Islet precursor cell (in vitro differentiated cells): Measurements from ENCODE around the gene CUX1.
"Not testable (repeated sequence)": the region's sequence is repeated elsewhere in the genome, so short reads cannot be mapped to it uniquely, and the experiment has no call there.

Source experiments
- DNase-seq: peaks from one replicate; pipeline ENCODE4 v3.0.0-alpha.2; 2018

Gene CUX1

DNA sequence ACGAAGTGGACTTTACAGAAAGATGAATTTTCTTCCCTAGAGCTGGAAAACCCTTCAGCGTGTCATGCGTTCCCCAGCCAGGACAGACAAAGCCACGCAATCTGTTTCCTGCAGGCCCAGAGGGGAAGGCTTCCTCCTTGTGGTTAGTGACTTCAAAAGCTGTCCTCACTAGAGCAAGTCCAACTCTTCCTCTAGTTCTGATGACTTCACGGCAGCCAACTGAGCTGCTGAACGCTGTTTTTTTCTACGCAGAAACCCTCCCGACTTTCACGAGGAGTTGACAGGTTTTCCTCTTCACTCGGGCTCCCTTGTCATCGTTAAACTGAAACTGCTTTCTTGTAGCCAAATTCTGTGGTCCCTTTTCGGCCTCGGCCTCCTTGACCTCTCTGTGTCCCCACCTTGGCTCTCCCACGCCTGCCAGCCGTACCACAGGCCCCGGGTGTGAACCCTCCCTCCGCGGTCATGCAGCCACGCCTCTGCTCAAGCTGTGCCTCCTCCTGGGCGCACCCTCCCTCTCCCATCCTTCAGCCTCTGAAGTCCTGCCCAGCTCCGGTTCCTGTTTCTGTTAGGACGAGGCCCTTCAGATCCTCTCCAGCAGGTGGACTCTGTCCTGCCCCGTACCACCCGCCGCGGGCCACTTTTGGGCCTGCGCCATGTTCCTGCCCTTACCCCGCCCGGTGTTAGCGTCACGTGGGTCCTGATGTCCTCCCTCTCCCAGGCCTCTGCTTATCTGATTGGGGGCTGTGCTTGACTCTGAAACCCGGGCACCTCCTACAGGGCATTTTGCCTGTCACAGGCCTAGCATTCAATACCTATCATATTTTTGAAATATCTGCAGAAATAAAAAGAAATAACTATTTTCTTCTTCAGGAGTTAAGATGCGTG is 39.3 kb downstream of the CUX1 start:
- peak; percentile 83 for DNase-seq

DNA sequence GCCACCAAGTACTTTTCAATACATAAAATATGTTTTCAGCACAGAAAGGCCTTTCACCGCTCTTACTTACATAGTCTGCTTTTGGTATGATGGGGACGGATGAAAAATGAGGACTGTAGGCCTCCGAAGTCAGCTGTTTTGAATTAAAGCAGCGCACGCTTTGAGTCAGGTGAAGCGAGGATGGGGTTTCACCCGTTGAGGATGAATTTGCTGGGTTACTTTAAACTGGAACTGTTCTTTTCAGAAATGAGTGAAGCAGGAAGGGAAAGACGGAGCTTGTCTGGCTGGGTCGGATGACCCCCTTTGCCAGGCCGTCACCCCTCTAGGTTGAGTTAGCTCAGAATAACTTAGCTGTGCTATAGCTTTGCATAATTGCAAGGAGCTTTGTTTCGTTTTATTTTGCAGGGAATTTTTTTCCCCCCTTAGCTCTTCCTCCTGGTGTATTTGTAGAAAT is 40.0 kb downstream of the CUX1 start:
- no peak for DNase-seq

DNA sequence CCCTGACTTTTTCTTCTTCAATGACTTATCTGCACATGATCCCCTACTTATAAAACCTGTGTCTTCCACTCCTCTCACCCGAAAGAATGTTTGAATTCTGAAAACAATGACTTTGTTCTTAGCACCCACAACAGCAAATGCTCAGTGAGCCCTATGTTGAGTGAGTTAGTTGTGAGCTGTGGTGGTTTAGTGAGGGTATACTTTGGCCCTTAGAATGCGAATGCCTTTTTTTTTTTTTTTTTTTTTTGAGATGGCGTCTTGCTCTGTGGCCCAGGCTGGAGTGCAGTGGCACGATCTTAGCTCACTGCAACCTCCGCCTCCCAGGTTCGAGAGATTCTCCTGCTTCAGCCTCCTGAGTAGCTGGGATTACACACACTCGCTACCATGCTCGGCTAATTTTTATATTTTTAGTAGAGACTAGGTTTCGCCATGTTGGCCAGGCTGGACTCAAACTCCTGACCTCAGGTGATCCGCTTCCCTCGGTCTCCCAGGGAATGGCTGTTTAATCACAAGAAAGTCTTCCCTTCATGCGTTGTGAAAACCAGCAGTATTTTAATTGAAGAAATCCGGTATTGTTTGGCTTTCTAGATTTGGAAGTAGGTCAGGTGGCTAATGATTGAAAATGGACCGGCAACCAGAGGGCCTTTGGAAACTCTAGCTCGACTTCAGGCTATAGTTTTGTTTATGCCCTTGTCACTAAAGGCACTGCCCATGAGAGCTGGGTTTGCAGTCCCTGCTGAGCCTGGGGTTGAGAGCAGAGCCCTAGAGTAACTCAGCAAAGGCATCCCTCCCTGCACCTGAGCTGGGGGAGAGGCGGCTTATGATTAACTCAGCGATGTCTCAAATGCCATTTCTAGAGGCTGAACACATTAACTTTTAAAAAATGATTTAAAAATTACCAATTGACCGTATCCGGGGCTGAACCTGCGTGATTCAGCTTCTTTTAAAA is 41.3 kb downstream of the CUX1 start:
- DNase-seq, result no peak

DNA sequence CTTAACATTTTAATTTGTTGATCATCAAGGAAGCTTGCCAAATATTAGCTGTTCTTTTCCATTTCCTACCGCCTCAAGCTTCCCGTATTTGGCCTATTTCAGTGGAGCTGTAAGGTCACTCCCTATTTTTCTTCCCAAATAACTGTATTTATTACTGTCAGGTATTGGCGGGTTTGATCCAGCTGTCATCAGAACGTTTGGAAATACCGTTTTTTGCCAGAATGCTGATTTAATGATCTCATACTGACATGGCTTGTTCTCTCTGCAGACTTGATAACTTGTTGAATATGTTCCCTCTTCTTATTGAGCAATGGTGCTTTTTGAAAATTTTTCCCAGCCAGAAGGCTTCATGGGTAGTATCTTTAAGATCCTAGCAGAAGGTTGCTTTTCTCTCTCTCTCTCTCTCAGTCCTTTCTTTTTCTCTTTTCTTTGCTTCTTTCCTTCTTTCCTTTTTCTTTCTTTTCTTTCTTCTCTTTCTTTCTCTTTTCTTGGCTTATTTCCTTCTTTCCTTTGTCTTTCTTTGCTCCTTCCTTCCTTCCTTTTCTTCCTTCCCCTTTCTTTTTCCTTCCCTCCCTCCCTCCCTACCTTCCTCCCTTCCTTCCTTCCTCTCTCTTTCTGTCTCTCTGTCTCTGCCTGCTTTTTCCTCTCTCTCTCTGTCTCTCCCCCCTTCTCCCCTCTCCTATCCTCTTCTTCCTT is 42.1 kb downstream of the CUX1 start:
- DNase-seq, result no peak

DNA sequence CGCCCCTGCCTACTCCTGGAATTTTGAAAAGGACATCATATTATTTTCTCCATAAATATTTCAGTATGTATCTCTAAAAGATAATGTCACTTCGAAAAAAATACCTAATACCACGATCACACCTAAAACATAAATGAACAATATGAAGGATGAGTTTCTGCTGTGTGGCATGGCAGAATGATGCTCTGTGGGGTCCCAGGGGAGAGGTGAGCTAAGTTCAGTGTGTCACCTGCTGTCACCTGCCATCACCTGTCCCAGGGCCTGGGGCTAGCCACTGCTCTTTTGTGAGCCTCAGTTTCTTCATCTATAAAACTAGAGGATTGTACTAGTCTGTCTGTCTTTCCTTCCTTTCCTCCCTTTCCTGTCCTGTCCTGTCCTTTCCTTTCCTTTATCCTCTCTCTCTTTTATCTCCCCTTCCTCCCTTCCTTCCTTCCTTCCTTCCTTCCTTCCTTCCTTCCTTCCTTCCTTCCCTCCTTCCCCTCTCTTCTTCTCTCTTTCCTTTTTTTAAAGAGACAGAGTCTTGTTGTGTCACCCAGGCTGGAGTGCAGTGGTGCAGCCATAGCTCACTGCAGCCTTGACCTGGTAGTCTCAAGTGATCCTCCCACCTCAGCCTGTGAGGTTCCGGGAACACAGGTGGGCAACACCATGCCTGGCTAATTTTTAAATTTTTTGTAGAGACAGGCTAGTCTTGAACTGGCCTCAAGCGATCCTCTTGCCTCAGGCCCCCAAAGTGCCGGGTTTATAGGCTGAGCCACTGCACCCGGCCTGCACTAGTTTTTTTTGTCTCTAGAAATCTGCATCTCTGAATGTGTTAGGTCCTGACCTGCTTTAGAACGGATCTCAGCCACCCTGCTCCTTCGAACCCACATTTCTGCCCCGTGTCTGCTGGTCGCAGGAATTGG is 43.1 kb downstream of the CUX1 start:
- DNase-seq, result no peak

DNA sequence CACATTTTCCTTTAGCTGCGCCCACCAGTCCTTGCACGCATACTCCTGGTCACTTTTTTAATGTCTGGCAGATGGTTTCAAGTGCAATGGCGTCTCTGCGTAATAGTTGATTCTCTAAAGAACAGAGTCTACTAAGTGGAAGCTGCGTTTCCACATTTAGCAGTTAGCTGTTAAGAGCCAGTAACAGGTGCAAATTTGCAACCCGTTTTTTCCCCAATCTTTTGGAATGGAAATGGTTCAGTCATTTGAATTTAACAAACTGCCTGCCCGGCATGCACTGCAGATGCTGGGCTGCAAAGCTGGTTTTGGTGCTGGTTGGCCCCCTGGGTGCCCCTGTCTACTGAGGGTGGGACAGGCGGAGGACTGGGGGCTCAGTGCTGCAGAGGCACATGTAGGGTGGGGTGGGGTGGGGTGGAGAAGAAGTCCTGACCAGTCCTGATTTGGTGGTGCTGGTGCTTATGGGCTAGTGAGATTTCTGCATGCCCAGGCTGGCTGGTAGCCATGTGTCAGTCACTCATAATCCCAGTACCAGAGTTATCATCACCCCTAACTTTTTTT is 43.9 kb downstream of the CUX1 start:
- DNase-seq, result no peak

DNA sequence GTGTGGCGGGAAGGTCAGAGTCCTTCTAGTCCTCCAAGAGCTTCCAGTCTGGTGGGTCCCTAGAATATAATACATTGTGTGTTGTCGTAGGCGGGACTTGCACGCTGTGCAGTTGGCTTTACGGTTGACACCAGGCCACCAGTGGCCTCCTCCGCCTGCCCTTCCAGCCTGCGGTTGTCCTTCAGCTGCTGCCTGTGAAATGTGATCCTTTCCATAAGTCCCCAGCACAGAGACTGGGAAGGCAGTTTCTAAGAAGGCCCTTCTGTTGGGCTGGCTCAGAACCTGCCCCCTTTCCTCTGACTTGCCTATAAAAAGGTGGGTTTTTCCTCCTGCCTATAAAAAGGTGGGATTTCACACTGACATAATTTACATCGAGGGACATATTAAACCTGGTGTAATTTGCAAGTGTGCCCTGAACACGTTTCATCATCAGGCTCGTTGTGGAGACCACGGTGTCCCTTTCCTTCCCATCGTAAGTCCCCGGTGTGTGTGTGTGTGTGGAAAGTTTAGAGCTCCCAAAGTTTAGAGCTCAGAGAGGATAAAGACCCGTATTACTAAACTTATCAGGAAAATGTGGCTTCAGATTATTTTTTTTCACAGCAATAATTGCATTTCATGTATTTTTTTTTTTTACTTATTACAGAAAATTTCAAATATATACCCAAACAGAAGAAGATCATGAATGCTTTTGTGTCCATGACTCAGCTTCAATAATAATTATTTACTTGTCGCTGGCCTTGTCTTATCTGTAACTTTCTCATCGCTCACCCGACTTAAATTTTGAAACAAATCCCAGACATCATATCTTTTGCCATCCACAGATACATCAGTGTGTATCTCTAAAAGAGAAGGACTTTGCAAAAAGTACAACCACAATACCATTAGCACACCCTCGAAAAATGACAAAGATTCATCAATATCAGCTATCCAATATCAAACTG is 45.1 kb downstream of the CUX1 start:
- no peak for DNase-seq

DNA sequence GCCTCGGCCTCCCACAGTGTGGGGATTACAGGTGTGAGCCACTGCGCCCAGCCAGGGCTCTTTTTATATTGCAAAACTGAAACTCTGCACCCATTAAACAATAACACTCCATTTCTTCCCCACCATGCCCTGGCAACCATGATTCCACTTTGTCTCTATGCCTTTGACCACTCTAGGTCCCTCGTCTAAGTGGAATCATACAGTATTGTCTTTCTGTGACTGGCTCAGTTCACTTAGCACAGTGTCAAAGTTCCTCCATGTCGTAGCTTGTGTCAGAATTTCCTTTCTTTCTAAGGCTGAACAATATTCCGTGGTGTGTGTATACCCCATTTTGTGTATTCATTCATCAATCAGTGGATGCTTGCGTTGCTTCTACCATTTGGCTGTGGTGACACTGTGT is 46.2 kb downstream of the CUX1 start:
- no peak for DNase-seq

DNA sequence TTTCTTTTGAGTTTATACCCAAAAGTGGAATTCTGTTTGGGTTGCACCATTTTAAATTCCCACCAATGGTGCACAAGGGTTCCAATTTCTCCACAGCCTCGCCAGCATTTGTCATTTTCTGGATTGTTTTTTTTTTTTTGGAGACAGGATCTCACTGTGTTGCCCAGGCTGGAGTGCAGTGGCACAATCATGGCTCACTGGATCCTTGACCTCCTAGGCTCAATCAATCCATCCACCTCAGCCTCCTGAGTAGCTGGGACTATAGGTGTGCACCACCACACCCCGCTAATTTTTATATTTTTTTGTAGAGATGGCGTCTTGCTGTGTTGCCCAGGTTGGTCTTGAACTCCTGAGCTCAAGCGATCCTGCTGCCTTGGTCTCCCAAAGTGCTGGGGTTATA is 46.6 kb downstream of the CUX1 start:
- no peak for DNase-seq

DNA sequence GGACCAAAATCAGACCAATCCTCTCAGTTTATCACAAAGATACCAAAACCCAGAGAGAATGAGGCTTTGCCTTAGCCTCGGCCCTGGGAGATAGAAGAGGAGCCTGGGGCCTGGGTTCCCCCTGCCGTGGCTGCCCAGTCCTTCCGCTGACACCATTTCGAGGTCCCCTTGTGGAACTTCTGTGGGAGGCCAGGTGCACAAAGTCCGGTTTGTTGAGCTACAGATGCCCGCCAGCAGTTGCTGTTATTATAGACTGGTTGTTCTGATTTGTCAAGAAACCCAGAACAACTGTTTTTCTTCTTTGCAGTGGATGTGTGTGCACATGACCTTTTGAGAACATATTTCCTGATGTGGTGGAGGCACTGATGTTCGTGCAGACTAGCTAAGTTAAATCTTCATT is 47.6 kb downstream of the CUX1 start:
- no peak for DNase-seq

DNA sequence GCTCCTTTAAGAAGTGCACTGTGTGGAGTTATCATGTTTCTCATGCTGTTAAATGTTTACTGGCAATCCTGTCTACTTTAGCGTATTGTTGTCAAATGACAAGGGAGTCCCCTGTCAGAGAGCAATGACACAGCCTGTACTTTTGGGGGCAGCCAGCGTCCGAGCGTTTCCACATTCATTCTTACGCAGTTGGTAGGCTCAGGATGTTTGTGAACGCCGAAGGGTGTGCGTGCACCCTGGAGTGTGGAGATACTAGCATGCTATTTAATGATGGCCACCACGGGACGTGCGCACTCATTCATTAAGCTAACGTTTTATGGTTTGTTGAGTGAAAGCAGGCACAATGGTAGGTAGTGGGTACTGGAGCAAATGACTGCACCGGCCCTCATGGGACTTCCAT is 48.0 kb downstream of the CUX1 start:
- DNase-seq, result no peak

DNA sequence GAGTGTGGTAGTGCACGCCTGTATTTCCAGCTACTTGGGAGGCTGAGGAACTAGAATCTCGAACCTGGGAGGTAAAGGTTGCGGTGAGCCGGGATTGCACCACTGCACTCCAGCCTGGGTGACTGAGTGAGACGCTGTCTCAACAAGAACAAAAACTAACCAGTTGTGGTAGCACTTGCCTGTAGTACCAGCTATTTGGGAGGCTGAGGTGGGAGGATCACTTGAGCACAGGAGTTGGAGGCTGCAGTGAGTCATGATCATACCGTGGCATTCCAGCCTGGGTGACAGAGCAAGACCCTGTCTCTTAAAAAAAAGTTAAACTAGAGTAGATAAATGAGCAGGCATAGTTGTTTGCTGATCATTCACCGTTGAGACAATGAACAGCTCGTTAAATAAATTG is 48.9 kb downstream of the CUX1 start:
- no peak for DNase-seq

DNA sequence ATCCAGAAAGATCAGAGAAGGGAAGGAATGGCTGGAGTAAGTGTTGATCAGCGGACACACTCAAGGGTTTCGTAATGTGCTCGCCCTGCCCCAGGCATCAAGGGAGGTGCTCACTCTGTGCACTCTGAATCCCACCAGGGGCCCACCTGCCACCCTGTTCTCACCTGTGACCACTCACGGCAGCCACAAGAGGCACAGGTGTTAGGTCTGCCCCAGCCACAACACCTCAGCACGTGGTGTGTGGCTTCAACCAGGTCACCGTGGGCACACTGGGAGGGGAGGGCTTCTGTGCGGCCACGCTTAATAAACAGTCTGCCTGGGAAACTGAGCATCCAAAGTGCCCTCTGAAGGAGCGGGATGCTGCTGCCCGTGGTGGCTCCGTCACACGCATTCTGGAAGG is 49.8 kb downstream of the CUX1 start:
- DNase-seq, result no peak

DNA sequence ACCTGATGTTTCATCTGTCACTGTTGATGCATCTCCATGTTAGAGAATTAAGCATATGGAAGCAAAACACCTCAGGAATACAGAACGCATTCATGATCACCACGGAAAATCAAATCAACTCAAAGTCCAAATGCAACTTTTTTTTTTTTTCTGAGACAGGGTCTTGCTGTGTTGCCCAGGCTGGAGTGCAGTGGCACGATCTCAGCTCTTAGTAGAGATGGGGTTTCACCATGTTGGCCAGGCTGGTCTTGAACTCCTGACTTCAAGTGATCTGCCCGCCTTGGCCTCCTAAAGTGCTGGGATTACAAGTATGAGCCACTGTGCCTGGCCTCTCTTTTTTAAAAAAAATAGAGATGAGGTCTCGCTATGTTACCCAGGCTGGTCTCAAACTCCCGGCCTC is 50.3 kb downstream of the CUX1 start:
- not testable (repeated sequence) for DNase-seq

DNA sequence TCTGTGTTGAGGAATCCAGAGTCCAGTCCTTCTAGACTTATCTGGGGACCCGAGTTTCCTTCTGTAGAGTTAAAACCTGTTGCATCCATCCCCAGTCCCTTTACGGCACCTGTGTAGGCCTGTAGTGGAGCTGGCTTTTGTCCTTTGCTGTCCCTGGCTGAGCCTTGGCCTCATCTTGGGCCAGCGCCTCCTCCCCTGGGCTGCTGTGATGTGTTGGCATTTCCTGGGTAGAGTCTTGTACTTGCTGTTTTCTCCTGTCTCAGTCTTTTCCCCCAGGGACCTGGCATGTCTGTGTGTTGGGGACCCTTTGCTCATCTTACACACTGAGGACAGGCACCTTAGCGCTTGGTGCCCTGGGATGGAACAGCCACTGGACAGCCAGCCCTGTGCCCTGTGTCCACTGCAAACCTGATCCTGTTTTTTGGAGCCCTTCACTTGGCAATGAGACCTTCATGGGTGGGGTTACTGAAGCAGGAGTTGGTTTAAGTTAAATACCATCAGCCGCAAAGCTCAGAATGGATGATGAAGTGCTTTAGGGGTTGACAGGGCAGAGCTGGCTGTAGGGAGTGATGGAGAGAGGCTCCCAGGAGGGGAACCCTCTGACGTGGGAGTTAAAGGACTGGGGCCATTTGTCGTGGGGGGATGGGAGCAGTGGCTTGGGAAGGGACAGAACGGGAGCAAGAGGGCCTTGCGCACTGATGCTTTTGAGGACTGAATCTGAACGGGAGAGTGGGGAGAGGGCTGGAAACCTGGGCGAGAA is 50.9 kb downstream of the CUX1 start:
- no peak for DNase-seq

DNA sequence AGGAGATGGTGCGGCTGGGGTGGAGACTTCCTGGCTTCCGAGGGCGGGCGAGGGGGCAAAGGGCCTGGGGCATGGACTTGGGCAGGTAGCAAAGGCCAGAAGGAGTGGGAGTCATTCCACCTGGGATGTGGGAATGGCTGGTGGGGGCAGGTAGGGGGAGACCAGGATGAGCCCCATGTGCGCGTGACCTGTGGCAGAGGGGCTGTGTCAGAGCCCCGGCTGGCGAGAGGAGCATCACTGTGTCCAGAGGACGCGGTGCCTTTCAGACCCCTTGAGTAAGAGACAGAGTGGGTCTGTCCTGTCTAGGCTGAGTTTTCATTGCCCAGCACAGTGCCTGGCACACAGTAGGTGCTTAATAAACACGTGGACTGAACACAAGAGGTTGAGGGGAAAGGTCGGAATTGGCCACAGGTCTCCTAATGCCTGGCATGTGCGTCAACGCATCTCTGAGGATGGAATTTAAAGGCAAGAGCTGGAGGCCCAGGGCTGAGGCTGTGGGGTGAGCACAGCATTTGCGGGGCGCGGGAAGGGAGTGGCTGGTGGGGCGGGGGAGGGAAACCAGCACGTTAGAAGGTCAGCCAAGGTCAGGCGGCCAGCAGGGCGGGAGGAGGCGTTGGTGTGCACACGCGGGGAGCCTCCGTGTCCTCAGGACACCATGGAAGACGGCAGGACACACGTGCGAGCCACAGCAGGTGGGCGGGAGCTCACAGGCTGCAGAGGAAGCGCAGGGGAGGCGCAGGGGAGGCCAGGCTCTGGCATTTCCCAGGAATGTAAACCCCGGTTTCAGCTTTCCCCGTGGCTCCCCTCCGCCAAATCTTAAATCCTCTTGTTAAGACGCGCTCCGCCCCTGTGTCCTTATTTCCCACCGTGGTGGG is 51.8 kb downstream of the CUX1 start:
- peak; percentile 78 for DNase-seq

DNA sequence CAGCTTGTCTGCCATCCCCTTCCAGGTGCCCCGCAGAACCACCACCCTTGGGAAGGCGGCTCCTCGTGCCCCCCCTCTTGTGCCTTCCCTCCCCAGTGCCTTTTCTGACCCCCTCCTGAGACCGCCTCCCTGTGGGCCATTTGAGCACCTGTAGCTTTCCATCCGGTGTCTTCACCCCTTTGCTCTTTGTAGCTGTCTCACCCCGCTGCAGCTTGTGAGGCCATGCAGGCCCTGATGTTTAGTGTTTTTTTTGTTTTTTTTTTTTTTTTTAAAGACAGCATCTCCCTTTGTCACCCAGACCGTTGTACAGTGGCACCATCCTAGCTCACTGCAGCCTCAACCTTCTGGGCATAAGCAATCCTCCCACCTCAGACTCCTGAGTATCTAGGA is 52.5 kb downstream of the CUX1 start:
- DNase-seq, result peak; percentile 63

DNA sequence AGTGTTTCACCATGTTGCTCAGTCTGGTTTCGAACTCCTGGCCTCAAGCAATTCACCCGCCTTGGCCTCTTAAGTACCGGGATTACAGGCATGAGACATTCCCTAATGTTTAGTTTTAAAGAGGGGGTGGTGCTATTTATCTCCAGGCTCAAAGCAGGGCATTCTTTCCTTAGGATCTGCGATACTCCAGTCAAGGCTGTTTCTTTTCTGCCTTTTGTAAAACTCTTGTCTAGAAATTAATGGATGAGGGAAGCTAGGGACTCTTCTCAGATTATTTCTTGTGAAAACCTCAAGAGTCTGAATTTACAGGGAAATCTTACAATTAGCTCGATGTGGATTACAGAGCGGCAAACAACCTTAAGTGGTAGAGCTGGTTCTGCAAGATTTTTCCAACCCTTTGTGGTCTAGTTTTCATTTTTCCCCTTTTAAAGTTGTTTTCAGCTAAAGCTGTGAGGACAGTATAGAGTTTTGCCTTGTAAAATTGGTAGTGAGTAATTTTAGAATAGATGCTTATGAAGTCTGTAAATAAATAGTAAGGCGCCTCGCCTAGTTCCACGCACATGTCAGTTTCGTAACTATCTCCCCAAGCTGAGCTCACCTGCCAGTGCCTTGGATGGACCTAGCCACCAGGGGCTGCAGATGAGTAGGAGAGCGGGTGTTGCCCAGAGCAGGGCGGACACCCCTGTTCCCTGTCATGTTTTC is 53.1 kb downstream of the CUX1 start:
- DNase-seq, result peak; percentile 85
